ENCODE results near the gene SOHLH1. TPM values are rescaled to one million over a fixed set of nuclear protein-coding genes. Genes with fewer than 3 reads are reported as not detected.

SOHLH1 gene
- polyA plus RNA-seq, 1 of the 3 experiments (the other 2 are of a cell fraction): not detected

- TF ChIP-seq, protein P1, sequence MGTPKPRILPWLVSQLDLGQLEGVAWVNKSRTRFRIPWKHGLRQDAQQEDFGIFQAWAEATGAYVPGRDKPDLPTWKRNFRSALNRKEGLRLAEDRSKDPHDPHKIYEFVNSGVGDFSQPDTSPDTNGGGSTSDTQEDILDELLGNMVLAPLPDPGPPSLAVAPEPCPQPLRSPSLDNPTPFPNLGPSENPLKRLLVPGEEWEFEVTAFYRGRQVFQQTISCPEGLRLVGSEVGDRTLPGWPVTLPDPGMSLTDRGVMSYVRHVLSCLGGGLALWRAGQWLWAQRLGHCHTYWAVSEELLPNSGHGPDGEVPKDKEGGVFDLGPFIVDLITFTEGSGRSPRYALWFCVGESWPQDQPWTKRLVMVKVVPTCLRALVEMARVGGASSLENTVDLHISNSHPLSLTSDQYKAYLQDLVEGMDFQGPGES (IDR thresholded peaks at IDR 0.05; ENCODE audit: low read depth, low read length): no peak
- TF ChIP-seq RFX5 (IDR thresholded peaks at IDR 0.05; ENCODE audit: low read length): no peak
- TF ChIP-seq CHD2 (IDR thresholded peaks at IDR 0.05; ENCODE audit: low read length, partially characterized antibody): no peak
- no peak for TF ChIP-seq POLR2AphosphoS5 (IDR thresholded peaks at IDR 0.05; ENCODE audit: low read depth, low read length)
- no peak for TF ChIP-seq FOSL2 (IDR thresholded peaks at IDR 0.05; ENCODE audit: borderline replicate concordance, low read depth)
- TF ChIP-seq TEAD4 (IDR thresholded peaks at IDR 0.05; ENCODE audit: borderline replicate concordance, insufficient read depth): no peak
- no peak for TF ChIP-seq FOXJ3 (CRISPR knock-in tag; IDR thresholded peaks at IDR 0.05)
- no peak for TF ChIP-seq EZH2phosphoT487 (IDR thresholded peaks at IDR 0.05; ENCODE audit: borderline replicate concordance, low read depth)
- TF ChIP-seq, protein P2, sequence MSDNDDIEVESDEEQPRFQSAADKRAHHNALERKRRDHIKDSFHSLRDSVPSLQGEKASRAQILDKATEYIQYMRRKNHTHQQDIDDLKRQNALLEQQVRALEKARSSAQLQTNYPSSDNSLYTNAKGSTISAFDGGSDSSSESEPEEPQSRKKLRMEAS (IDR thresholded peaks at IDR 0.05; ENCODE audit: low read depth): no peak
- TF ChIP-seq NFIC (IDR thresholded peaks at IDR 0.05; ENCODE audit: borderline replicate concordance): no peak
- TF ChIP-seq RCOR1 (IDR thresholded peaks at IDR 0.05; ENCODE audit: low read length): no peak
- TF ChIP-seq, protein P3, sequence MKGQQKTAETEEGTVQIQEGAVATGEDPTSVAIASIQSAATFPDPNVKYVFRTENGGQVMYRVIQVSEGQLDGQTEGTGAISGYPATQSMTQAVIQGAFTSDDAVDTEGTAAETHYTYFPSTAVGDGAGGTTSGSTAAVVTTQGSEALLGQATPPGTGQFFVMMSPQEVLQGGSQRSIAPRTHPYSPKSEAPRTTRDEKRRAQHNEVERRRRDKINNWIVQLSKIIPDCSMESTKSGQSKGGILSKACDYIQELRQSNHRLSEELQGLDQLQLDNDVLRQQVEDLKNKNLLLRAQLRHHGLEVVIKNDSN (IDR thresholded peaks at IDR 0.05; ENCODE audit: borderline replicate concordance, low read depth): no peak
Measured at GRCh38 chr9:135671591-135672041, 27.7 kb downstream of the SOHLH1 start (continued).

DNA sequence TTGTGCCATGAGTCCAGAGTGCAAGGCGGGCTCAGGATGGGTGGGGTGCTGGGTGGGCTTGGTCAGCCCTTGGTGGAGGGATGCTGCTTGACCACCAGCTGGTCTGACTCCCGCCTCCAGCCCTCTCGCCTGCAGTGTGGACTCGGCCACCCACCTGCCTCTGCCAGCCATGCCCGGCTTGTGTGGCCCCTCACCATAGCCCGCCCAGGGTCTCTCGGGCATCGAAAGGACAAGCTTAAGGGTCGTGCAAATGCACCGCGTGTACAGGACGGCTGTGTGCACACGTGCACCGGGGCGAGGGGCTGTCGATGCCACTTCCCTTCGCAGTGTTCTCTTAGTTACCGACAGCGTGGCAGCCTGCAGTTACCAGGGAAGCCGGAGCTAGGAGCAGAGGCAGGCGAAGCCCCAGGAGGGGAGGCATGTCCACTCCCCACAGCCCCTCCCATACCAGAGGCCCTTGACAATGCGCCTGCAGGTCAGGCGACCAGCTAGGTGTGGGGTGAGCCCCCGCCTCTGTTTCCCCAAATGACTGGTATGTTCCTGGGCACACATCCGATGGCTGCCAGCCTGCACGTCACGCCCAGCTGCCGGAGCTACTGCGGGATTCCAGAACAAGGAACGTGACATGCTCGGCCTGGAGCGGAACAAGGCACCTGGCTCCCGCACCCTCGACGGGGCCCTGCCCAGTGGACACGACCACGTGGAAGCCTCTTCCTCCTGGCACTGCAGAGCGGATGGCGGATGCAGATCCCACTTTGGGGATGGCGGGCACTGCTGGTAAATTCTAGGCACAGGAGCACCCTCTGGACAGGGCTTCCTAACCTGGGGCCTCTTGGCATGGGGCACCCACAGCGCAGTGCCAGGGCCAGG lies 28.3 kb downstream of the SOHLH1 start:
- Histone ChIP-seq H3K27ac (ENCODE audit: low read depth in 2 of 2, low read length in 1 of 2) (no peak overlapping the region), H2AFZ (ENCODE audit: low read depth) (no peak overlapping the region), H3K36me3 (replicated peaks in 1 of 2; ENCODE audit: control insufficient read depth in 1 of 2, insufficient read depth in 2 of 2, low read length in 1 of 2) (no peaks in the 10 kb centered on the region), H4K20me1 (ENCODE audit: insufficient read depth) (no peaks in the 10 kb centered on the region), H3K4me3 (ENCODE audit: low read depth in 2 of 2, low read length in 1 of 2) (no peak overlapping the region), H3K27me3 (ENCODE audit: insufficient read depth) (no peaks in the 10 kb centered on the region), H3K4me1 (ENCODE audit: control insufficient read depth in 1 of 2, insufficient read depth in 2 of 2, low read depth in 1 of 2, low read length in 1 of 2) (no peaks in the 10 kb centered on the region), H3K9me2 (no peaks in the 10 kb centered on the region), H3K9me3 (no peaks in the 10 kb centered on the region), H3F3A (replicated peaks; ENCODE audit: insufficient read depth) (no peaks in the 10 kb centered on the region), H3K4me2 (no peak overlapping the region), H3K9ac (no peak overlapping the region), H3K79me2 (ENCODE audit: insufficient read depth) (no peaks in the 10 kb centered on the region)
- ChIA-PET POLR2A (no interaction called here), CTCF (interaction anchor here (1.6 kb wide), 1 partner anchor 67 kb away, joined by 5 read pairs; no protein-coding TSS in a partner anchor)
- DNase-seq: peak; percentile 16
- TF ChIP-seq, protein P2 (IDR thresholded peaks at IDR 0.05; ENCODE audit: low read depth): no peak
- no peak for TF ChIP-seq RAD21 (IDR thresholded peaks at IDR 0.05; ENCODE audit: low read length)
- TF ChIP-seq ELF1 (IDR thresholded peaks at IDR 0.05): no peak
- TF ChIP-seq, protein P4, sequence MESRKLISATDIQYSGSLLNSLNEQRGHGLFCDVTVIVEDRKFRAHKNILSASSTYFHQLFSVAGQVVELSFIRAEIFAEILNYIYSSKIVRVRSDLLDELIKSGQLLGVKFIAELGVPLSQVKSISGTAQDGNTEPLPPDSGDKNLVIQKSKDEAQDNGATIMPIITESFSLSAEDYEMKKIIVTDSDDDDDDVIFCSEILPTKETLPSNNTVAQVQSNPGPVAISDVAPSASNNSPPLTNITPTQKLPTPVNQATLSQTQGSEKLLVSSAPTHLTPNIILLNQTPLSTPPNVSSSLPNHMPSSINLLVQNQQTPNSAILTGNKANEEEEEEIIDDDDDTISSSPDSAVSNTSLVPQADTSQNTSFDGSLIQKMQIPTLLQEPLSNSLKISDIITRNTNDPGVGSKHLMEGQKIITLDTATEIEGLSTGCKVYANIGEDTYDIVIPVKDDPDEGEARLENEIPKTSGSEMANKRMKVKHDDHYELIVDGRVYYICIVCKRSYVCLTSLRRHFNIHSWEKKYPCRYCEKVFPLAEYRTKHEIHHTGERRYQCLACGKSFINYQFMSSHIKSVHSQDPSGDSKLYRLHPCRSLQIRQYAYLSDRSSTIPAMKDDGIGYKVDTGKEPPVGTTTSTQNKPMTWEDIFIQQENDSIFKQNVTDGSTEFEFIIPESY (IDR thresholded peaks at IDR 0.05; ENCODE audit: borderline replicate concordance, low read depth): no peak
- TF ChIP-seq, protein P3 (IDR thresholded peaks at IDR 0.05; ENCODE audit: borderline replicate concordance, low read depth): no peak
- TF ChIP-seq MEF2A (IDR thresholded peaks at IDR 0.05; ENCODE audit: borderline replicate concordance, low read depth): no peak
- no peak for TF ChIP-seq CHD2 (IDR thresholded peaks at IDR 0.05; ENCODE audit: low read length, partially characterized antibody)
- no peak for TF ChIP-seq NRF1 (IDR thresholded peaks at IDR 0.05; ENCODE audit: low read depth, low read length)
- TF ChIP-seq FOXJ3 (CRISPR knock-in tag; IDR thresholded peaks at IDR 0.05): no peak
- TF ChIP-seq, protein P1 (IDR thresholded peaks at IDR 0.05; ENCODE audit: low read depth, low read length): no peak
- no peak for TF ChIP-seq REST (IDR thresholded peaks at IDR 0.05; ENCODE audit: low read depth, low read length)
- 60% methylated on average over 13 of the region's 41 CpGs for WGBS (ENCODE audit: low lambda C conversion rate)

Data from SK-N-SH (cell line).